ENCODE results near the gene CNKSR2.

DNA sequence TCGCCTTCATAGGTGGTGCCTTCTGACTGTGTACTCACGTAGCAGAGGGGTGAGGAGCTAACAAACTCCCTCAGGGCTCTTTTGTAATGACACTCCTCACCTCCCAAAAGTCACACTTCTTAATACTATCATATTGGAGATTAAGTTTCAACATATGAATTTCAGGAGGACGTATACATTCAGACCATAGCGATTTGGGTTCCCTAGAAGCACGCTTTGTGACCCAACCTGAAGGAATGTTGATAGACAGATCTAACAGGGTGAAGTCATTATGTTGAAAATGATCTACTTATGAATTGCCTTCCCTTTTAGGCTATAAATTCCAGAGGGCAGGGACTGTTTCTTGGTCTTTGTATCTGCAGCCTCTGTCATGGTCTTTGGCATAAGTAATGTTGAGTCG lies 287.1 kb downstream of the CNKSR2 start:
- TF ChIP-seq EZH2 (optimal IDR thresholded peaks at IDR 0.05; ENCODE audit: low read depth, low read length) (no peak), EZH2phosphoT487 (IDR thresholded peaks at IDR 0.05; ENCODE audit: low read length) (no peak)
- TF ChIP-seq, protein P1, sequence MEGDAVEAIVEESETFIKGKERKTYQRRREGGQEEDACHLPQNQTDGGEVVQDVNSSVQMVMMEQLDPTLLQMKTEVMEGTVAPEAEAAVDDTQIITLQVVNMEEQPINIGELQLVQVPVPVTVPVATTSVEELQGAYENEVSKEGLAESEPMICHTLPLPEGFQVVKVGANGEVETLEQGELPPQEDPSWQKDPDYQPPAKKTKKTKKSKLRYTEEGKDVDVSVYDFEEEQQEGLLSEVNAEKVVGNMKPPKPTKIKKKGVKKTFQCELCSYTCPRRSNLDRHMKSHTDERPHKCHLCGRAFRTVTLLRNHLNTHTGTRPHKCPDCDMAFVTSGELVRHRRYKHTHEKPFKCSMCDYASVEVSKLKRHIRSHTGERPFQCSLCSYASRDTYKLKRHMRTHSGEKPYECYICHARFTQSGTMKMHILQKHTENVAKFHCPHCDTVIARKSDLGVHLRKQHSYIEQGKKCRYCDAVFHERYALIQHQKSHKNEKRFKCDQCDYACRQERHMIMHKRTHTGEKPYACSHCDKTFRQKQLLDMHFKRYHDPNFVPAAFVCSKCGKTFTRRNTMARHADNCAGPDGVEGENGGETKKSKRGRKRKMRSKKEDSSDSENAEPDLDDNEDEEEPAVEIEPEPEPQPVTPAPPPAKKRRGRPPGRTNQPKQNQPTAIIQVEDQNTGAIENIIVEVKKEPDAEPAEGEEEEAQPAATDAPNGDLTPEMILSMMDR (IDR thresholded peaks at IDR 0.05; ENCODE audit: low read length): no peak
